GM06990 (cell line): ENCODE data around the gene P4HB.

Experiments
- DNase-seq: peaks from one replicate; pipeline ENCODE4 v3.0.0-alpha.2; 2011; ENCODE audit not compliant: insufficient read length; ENCODE audit errors: extremely low read depth
- H3K27me3 ChIP-seq: replicated peaks from 2 replicates; pipeline ENCODE4 v1.6.0; 2011; ENCODE audit warnings: low read length; ENCODE audit not compliant: control insufficient read depth, insufficient read depth
- H3K36me3 ChIP-seq: 2 replicates; pipeline ENCODE4 v1.5.1; 2011; ENCODE audit warnings: low read length; ENCODE audit not compliant: control insufficient read depth, insufficient read depth
- H3K4me3 ChIP-seq: replicated peaks from 2 replicates; pipeline ENCODE4 v1.5.1; 2011; ENCODE audit warnings: low read depth, mild to moderate bottlenecking, control low read depth, low read length
- TF ChIP-seq, protein P1 (sequence below): IDR thresholded peaks from 2 replicates; pipeline ENCODE4 v1.5.1; 2011; ENCODE audit warnings: low read length, control low read depth, mild to moderate bottlenecking, inconsistent platforms; ENCODE audit not compliant: insufficient read depth, poor library complexity, severe bottlenecking

P4HB gene

DNA sequence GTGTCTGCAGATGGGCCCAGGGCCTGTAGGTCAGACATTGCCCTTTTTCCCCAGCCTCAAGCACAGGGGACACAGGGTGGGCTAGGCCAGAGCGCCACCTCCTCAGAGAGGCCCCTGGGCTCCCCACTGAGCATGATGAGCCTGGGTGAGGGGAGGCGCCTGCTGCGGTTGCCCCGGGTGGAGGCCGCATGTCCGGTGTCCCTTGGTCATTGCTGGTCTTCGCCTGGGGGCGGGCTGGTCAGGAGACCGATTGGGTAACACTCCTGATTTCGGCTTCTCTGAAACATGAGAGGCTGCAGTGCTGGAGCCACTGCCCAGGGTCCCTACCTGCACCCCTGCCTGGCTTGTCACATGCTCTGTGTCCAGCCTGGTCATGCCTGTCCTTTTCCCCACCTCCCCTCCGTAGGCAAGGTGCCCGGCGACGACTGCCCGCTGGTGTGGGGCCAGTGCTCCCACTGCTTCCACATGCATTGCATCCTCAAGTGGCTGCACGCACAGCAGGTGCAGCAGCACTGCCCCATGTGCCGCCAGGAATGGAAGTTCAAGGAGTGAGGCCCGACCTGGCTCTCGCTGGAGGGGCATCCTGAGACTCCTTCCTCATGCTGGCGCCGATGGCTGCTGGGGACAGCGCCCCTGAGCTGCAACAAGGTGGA is 39.3 kb upstream of the P4HB start:
- Histone ChIP-seq H3K27me3 (no peaks in the 10 kb centered on the region), H3K4me3 (no peak overlapping the region), H3K36me3 (peaks cover 11% of the 10 kb centered on the region)
- DNase-seq: no peak
- TF ChIP-seq, protein P1, sequence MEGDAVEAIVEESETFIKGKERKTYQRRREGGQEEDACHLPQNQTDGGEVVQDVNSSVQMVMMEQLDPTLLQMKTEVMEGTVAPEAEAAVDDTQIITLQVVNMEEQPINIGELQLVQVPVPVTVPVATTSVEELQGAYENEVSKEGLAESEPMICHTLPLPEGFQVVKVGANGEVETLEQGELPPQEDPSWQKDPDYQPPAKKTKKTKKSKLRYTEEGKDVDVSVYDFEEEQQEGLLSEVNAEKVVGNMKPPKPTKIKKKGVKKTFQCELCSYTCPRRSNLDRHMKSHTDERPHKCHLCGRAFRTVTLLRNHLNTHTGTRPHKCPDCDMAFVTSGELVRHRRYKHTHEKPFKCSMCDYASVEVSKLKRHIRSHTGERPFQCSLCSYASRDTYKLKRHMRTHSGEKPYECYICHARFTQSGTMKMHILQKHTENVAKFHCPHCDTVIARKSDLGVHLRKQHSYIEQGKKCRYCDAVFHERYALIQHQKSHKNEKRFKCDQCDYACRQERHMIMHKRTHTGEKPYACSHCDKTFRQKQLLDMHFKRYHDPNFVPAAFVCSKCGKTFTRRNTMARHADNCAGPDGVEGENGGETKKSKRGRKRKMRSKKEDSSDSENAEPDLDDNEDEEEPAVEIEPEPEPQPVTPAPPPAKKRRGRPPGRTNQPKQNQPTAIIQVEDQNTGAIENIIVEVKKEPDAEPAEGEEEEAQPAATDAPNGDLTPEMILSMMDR: no peak

- no peak for DNase-seq
- Histone ChIP-seq H3K4me3 (no peak overlapping the region), H3K36me3 (peaks cover 10% of the 10 kb centered on the region), H3K27me3 (no peaks in the 10 kb centered on the region)
- TF ChIP-seq, protein P1: no peak
Observed at GRCh38 chr17:81898885-81899284, 38.5 kb upstream of the P4HB start.

DNA sequence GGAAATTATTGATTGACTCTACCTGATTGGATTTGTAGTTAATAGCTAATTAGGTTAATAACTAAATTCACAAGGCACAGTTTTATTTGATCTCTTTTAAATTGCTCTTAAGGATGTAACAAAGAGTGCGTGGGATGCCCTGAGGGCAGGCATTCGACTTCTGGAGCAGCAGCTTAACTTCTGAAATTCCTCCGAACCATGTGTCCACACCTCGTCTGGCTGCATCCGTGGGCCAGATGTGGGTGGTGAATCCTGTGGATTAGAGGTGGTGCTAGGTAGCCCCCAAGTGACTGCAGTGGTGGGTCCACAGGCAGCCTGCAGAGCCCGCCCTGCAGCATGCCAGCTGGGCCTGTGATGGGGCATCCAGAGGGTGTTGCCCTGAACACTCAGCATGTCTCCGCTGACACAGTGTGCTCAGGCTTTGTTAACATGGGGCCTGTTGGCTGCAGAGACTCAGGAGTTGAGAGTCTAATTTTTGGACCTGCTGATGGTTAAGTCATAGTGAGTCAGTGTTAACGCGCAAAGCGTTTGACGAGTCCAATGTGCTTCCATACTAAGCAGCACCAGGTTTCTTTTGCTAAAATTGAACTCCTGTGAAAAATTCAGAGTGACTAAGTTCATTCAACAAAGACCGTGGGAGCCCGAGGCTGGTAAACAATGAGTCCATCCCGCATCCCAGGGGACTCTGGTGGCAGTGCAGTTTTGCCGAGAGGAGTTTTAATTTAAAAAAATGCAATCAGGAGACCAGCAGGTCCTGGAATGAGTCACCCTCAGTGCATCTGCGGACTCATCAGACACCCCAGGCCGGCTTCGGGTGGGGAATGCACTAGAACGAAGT is 37.9 kb upstream of the P4HB start:
- Histone ChIP-seq H3K36me3 (peaks cover 10% of the 10 kb centered on the region), H3K27me3 (no peaks in the 10 kb centered on the region), H3K4me3 (no peak overlapping the region)
- DNase-seq: no peak
- TF ChIP-seq, protein P1: no peak

DNA sequence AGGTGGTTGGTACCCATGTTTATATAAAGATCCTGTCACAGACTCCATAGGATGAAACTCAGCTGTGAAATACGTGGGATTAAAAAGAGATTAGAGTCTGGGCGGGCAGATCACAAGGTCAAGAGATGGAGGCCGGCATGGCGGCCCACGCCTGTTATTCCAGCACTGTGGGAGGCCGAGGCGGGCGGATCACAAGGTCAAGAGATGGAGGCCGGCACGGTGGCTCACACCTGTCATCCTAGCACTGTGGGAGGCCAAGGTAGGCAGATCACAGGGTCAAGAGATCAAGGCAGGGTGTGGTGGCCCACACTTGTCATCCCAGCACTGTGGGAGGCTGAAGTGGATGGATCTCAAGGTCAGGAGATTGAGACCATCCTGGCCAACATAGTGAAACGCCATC is 35.1 kb upstream of the P4HB start:
- Histone ChIP-seq H3K27me3 (no peaks in the 10 kb centered on the region), H3K4me3 (no peak overlapping the region), H3K36me3 (peaks cover 10% of the 10 kb centered on the region)
- TF ChIP-seq, protein P1: no peak
- DNase-seq: no peak

DNA sequence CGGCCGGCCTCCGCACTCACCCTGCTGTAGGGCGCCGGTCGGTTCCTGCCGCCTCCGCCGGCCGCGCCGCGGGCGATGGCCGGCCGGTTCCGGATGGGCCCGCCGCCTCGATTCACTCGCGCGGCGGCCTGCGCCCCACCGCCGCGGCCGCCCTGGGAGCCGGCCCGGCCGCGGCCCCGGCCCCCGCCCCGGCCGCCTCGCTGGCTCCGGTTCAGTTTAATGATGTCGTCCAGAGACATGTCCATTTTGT is 30.9 kb upstream of the P4HB start:
- TF ChIP-seq, protein P1: no peak
- DNase-seq: no peak
- Histone ChIP-seq H3K27me3 (no peaks in the 10 kb centered on the region), H3K36me3 (peaks cover 31% of the 10 kb centered on the region), H3K4me3 (peak overlapping the region; percentile 96)
